ENCODE data around the gene ORC2. TPM values are rescaled to one million over a fixed set of nuclear protein-coding genes. Genes with fewer than 3 reads are reported as not detected.

The ORC2 gene
- total and polyA plus RNA-seq, 10 of the 15 experiments (the other 5 are each of a cell fraction or from before 2014, with no cell fraction given) = 6.1 to 36.9 (median 17.6) TPM

GRCh38 chr2:200888704-200889625, 74.5 kb downstream of the ORC2 start, which contains the start of the genes NIF3L1 and PPIL3 (continued):
- TF ChIP-seq MLLT1 (IDR thresholded peaks at IDR 0.05) = peak; percentile 70; the same call in 1 of the 2 replicates
- 0 out of 2 replicates have a peak, but pooled peaks have one; percentile 40 for TF ChIP-seq RAD51 (IDR thresholded peaks at IDR 0.05)
- TF ChIP-seq IKZF2 (IDR thresholded peaks at IDR 0.05) = peak; percentile 56 to 69
- peak; percentile 88 for TF ChIP-seq POLR2AphosphoS5 (IDR thresholded peaks at IDR 0.05; ENCODE audit: low read length)
- TF ChIP-seq PML (IDR thresholded peaks at IDR 0.05; ENCODE audit: low read length) = peak; percentile 82
- TF ChIP-seq BACH1 (IDR thresholded peaks at IDR 0.05; ENCODE audit: borderline replicate concordance) = peak; percentile 46; the same call in 1 of the 2 replicates
- TF ChIP-seq E4F1 (IDR thresholded peaks at IDR 0.05; ENCODE audit: borderline replicate concordance, partially characterized antibody) = peak; percentile 58
- TF ChIP-seq HDAC2 (IDR thresholded peaks at IDR 0.05) = no peak; the same call in 1 of the 2 replicates
- peak; percentile 39 for TF ChIP-seq SMARCA5 (IDR thresholded peaks at IDR 0.05)
- TF ChIP-seq CEBPZ (IDR thresholded peaks at IDR 0.05; ENCODE audit: low read depth, low read length) = peak; percentile 7; the same call in 1 of the 2 replicates
- TF ChIP-seq ZNF622 (IDR thresholded peaks at IDR 0.05) = no peak
- no peak for TF ChIP-seq USF1 (IDR thresholded peaks at IDR 0.05; ENCODE audit: borderline replicate concordance, extremely low read length, insufficient read depth, low read depth, low read length)
- no peak for TF ChIP-seq ATF3 (IDR thresholded peaks at IDR 0.05; ENCODE audit: borderline replicate concordance, extremely low read depth, low read depth, low read length)
- 0 out of 2 replicates have a peak, but pooled peaks have one; percentile 9 for TF ChIP-seq JUND (IDR thresholded peaks at IDR 0.05; ENCODE audit: low read depth, low read length)
- no peak for TF ChIP-seq IRF3 (IDR thresholded peaks at IDR 0.05)
- TF ChIP-seq ZSCAN29 (IDR thresholded peaks at IDR 0.05) = peak; percentile 78
- peak; percentile 86 for TF ChIP-seq IKZF1 (conservative IDR thresholded peaks at IDR 0.05)
- TF ChIP-seq BCL11A (IDR thresholded peaks at IDR 0.05; ENCODE audit: low read depth, low read length) = 0 out of 2 replicates have a peak, but pooled peaks have one; percentile 22
- TF ChIP-seq RELA (IDR thresholded peaks at IDR 0.05; ENCODE audit: borderline replicate concordance, partially characterized antibody) = peak; percentile 79
- TF ChIP-seq ZNF24 (IDR thresholded peaks at IDR 0.05) = peak; percentile 95

All from GM12878 (cell line).